OCI-LY1 (cell line): Measurements from ENCODE around the gene TXNRD2.

Source experiments
- H2AFZ ChIP-seq: fragments of 200-600 bp; sonication (generic), shearing (Covaris generic); 2 replicates; pipeline ENCODE4 v1.6.0; 2014; ENCODE audit warnings: antibody characterized with exemption, mild to moderate bottlenecking, low read length
- H3F3A ChIP-seq: fragments of 200-600 bp; sonication (generic), shearing (Covaris generic); 2 replicates; pipeline ENCODE4 v1.6.0; 2014; ENCODE audit warnings: mild to moderate bottlenecking, antibody characterized with exemption, low read length, moderate library complexity; ENCODE audit not compliant: insufficient read depth
- H3K27ac ChIP-seq: fragments of 200-600 bp; sonication (generic); 2 replicates; pipeline ENCODE4 v1.5.1; 2014; ENCODE audit warnings: low read length, mixed run types, mild to moderate bottlenecking, low read depth; ENCODE audit not compliant: poor library complexity, severe bottlenecking
- H3K27me3 ChIP-seq: fragments of 200-600 bp; sonication (generic); 2 replicates; pipeline ENCODE4 v1.6.0; 2014; ENCODE audit warnings: antibody characterized with exemption, mild to moderate bottlenecking, low read length, moderate library complexity; ENCODE audit not compliant: insufficient read depth
- H3K36me3 ChIP-seq: fragments of 200-600 bp; sonication (generic); 2 replicates; pipeline ENCODE4 v1.6.1; 2014; ENCODE audit warnings: mild to moderate bottlenecking, antibody characterized with exemption, low read length, moderate library complexity, mixed read lengths; ENCODE audit not compliant: insufficient read depth
- H3K4me1 ChIP-seq: fragments of 200-600 bp; sonication (generic); 2 replicates; pipeline ENCODE4 v1.5.1; 2014; ENCODE audit warnings: mild to moderate bottlenecking, low read length, moderate library complexity; ENCODE audit not compliant: insufficient read depth, severe bottlenecking
- H3K4me2 ChIP-seq: fragments of 200-600 bp; sonication (generic), shearing (Covaris generic); 2 replicates; pipeline ENCODE4 v1.6.1; 2014; ENCODE audit warnings: low read length
- H3K4me3 ChIP-seq: fragments of 200-600 bp; sonication (generic); 2 replicates; pipeline ENCODE4 v1.5.1; 2014; ENCODE audit warnings: low read length, low read depth, mild to moderate bottlenecking, mixed read lengths; ENCODE audit not compliant: poor library complexity, severe bottlenecking
- H3K79me2 ChIP-seq: fragments of 200-600 bp; shearing (Covaris generic); 2 replicates; pipeline ENCODE4 v1.6.1; 2016; ENCODE audit warnings: mixed run types, low read length, mixed read lengths; ENCODE audit not compliant: insufficient read depth
- H3K9ac ChIP-seq: fragments of 200-600 bp; sonication (generic), shearing (Covaris generic); 2 replicates; pipeline ENCODE4 v1.6.1; 2014; ENCODE audit warnings: mild to moderate bottlenecking, low read length, mixed read lengths
- H3K9me2 ChIP-seq: fragments of 200-600 bp; sonication (generic), shearing (Covaris generic); 2 replicates; pipeline ENCODE4 v1.6.1; 2014; ENCODE audit warnings: low read depth, mild to moderate bottlenecking, low read length, mixed read lengths
- H3K9me3 ChIP-seq: fragments of 200-600 bp; shearing (Covaris generic); 2 replicates; pipeline ENCODE4 v1.6.1; 2014; ENCODE audit warnings: low read length, mixed read lengths
- H4K20me1 ChIP-seq: fragments of 200-600 bp; sonication (generic), shearing (Covaris generic); 2 replicates; pipeline ENCODE4 v1.6.0; 2016; ENCODE audit warnings: mild to moderate bottlenecking, low read length; ENCODE audit not compliant: insufficient read depth
- EZH2 ChIP-seq: fragments of 200-600 bp; sonication (generic), shearing (Covaris generic); IDR thresholded peaks from 2 replicates; pipeline ENCODE4 v1.8.0; 2017; ENCODE audit warnings: borderline replicate concordance, mixed run types, mild to moderate bottlenecking, antibody characterized with exemption, low read length, moderate library complexity, mixed read lengths
- TF ChIP-seq, protein P1 (sequence below): fragments of 200-600 bp; sonication (generic), shearing (Covaris generic); IDR thresholded peaks from 2 replicates; pipeline ENCODE4 v1.5.1; 2017; ENCODE audit warnings: mild to moderate bottlenecking, antibody characterized with exemption, low read length, moderate library complexity, mixed read lengths

Gene TXNRD2

DNA sequence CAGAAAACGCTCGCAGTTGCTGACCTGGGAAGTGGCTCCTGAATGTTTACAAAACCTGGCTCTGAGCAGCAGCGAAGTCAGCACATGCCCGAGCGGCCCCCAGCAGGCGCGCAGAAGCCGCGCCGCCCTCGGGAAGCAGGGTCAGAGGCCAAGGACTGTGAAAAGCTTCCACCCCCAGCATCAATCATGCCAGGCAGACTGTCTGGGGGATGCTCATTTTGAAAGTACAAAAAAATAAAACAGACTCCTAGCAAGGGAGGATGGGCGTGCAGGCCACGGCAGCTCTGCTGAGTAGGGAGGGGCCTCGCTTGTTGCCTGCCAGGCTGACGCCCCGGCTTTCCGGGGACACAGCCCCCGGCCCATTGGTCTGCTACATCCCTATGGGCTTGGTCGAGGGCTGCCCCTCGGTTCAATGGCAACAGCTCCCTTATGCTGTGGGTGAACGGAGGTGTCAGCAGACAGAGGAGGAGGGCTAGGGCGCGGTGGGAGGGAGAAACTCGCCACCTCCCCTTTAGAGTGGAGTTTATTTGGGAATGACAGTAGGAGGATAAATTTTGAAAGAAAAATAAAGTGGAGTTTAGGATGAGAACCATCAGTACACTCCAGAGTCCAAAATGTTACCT lies 49.2 kb downstream of the TXNRD2 start:
- H3K9me2 ChIP-seq: no peaks in the 10 kb centered on the region
- H3K79me2 ChIP-seq: no peaks in the 10 kb centered on the region
- no peaks in the 10 kb centered on the region for H3K27me3 ChIP-seq
- H3K9me3 ChIP-seq: no peaks in the 10 kb centered on the region
- H3K4me1 ChIP-seq: peaks cover 72% of the 10 kb centered on the region
- no peaks in the 10 kb centered on the region for H3K36me3 ChIP-seq
- H3K27ac ChIP-seq: peak overlapping the region; percentile 100
- H4K20me1 ChIP-seq: no peaks in the 10 kb centered on the region
- TF ChIP-seq, protein P1, sequence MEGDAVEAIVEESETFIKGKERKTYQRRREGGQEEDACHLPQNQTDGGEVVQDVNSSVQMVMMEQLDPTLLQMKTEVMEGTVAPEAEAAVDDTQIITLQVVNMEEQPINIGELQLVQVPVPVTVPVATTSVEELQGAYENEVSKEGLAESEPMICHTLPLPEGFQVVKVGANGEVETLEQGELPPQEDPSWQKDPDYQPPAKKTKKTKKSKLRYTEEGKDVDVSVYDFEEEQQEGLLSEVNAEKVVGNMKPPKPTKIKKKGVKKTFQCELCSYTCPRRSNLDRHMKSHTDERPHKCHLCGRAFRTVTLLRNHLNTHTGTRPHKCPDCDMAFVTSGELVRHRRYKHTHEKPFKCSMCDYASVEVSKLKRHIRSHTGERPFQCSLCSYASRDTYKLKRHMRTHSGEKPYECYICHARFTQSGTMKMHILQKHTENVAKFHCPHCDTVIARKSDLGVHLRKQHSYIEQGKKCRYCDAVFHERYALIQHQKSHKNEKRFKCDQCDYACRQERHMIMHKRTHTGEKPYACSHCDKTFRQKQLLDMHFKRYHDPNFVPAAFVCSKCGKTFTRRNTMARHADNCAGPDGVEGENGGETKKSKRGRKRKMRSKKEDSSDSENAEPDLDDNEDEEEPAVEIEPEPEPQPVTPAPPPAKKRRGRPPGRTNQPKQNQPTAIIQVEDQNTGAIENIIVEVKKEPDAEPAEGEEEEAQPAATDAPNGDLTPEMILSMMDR: no peak
- H3K4me3 ChIP-seq: peak overlapping the region; percentile 33
- H3K9ac ChIP-seq: peak overlapping the region; percentile 70
- H2AFZ ChIP-seq: no peak overlapping the region
- H3F3A ChIP-seq: no peaks in the 10 kb centered on the region
- H3K4me2 ChIP-seq: peak overlapping the region; percentile 62

DNA sequence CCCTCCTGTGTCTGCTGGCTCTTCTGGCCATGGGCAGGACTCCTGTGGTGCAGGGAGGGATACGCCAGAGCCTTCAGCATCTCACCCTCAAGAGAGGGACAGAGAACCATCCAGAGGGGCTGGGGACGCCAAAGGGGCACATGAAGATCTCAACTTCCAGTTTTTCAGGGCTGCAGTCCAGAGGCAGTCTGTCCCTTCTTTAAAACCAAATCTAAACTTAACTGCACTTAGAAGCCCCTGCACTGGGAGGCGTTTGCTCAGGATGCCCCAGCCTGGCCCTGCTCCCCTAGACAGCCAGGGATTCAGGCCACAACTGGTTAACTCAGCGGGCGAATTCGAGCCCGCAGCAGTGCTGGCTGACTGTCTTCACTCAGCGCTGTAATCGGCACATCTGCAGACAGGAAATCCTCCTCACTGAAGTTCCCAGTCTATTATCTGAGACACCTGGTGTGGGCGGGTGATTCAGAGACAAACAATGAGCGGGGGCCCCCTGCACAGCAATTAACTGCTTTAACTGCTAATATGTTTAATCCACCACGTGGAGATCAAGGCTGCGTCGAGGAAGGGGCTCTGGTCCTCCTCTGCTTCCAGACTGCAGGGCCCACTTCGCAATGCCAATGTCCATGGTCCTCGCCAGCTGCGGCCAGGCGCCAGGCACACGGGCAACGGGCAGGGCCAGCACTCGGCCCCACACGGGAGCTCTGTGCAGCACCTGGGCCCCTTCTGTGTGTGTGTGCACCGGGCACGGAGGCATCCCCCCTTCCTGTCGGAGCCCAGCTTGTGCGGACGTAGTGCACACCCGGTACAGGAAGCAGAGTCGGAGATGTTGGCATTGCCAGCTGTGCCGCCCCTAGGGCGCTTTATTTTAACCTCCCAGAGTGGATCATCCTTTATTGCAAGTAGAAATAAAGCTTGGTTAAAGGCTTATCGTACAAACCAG lies 50.0 kb downstream of the TXNRD2 start:
- Histone ChIP-seq H3K9ac (peak overlapping the region; percentile 70), H3K27me3 (no peaks in the 10 kb centered on the region), H3K36me3 (no peaks in the 10 kb centered on the region), H3F3A (no peaks in the 10 kb centered on the region), H3K4me3 (peak overlapping the region; percentile 33), H3K9me3 (no peaks in the 10 kb centered on the region), H3K4me2 (peak overlapping the region; percentile 62), H3K9me2 (no peaks in the 10 kb centered on the region), H3K4me1 (peaks cover 72% of the 10 kb centered on the region), H3K79me2 (no peaks in the 10 kb centered on the region), H3K27ac (peak overlapping the region; percentile 100), H2AFZ (no peak overlapping the region), H4K20me1 (no peaks in the 10 kb centered on the region)
- TF ChIP-seq, protein P1: no peak
- TF ChIP-seq EZH2: no peak

DNA sequence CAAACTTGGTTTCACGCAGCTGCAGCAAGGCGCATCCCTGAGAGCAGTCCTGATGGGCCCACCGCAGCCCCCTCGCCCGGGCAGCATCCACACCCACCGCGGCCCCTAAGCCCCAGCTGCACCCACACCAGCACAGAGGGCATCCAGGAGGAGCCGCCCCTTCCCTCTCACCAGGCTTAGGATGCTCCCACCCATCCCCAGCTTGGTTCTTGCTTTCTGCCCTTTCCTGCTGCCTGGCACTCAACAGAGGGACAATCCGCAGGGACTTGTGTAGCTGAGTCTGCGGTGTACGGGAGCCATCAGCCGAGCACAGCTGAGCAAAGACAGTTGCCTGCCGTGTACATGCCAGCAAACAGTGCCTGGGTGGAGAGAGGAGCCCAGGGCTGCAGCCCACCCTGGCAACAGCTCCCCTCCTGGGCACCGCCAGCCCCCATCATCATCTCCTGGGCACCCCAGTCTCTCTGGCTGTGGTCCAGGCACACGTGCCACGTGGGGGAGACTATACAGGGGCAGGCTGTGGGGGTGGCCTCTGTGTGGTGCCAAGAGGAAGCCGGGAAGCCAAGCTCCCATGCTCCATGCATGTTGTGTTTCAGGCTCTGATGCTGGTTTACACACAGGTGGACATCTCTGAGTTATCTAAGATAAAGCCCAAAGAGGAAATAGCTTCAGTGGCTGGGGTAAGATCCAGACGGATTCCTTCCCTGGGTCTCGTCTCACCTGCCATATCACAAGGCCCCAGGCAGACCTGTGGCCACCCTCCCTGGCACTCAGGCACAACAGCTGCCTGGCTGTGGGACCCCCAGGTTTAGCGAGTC lies 50.9 kb downstream of the TXNRD2 start:
- peak overlapping the region; percentile 62 for H3K4me2 ChIP-seq
- TF ChIP-seq, protein P1: no peak
- TF ChIP-seq EZH2: no peak
- peak overlapping the region; percentile 70 for H3K9ac ChIP-seq
- no peaks in the 10 kb centered on the region for H3K27me3 ChIP-seq
- H3K9me2 ChIP-seq: no peaks in the 10 kb centered on the region
- no peaks in the 10 kb centered on the region for H4K20me1 ChIP-seq
- no peak overlapping the region for H2AFZ ChIP-seq
- no peaks in the 10 kb centered on the region for H3K36me3 ChIP-seq
- H3K4me3 ChIP-seq: peak overlapping the region; percentile 20
- H3K79me2 ChIP-seq: no peaks in the 10 kb centered on the region
- H3K27ac ChIP-seq: peak overlapping the region; percentile 100
- H3K4me1 ChIP-seq: peaks cover 72% of the 10 kb centered on the region
- H3F3A ChIP-seq: no peaks in the 10 kb centered on the region
- no peaks in the 10 kb centered on the region for H3K9me3 ChIP-seq
